A549 (cell line): ENCODE measurements around the gene RHCG. TPM values are rescaled to one million over a fixed set of nuclear protein-coding genes. Genes with fewer than 3 reads are reported as not detected.

Experiments
- ATAC-seq, 2 experiments: fragments of 200-7000 bp in 1 of 2; fragments of >200 bp in 1 of 2; cut with Nextera tagmentation in 1 of 2; cut with Tn5 transposase in 1 of 2; 3 replicates each; pipeline versions ENCODE4 v1.8.0 to v1.9.1; 2018 to 2020; ENCODE audit warnings: mild to moderate bottlenecking in 1 of 2, moderate library complexity in 1 of 2
- CTCF ChIA-PET: fragments of 300-600 bp; sonication (Branson Sonifier 250); formaldehyde crosslinking; extraction: SDS; loops from one replicate; lab custom pipeline; 2021; ENCODE audit warnings: antibody characterized with exemption, inconsistent platforms; lab: Yijun Ruan, JAX
- POLR2A ChIA-PET: fragments of 350-600 bp; formaldehyde crosslinking; extraction: SDS; loops from one replicate; lab custom pipeline; 2021; ENCODE audit warnings: antibody characterized with exemption, inconsistent platforms; lab: Yijun Ruan, JAX
- DNase-seq, 2 experiments: peaks; one replicate each; pipeline versions ENCODE4 v3.0.0 to v3.0.0-alpha.2; 2011 to 2016; ENCODE audit warnings: low read depth in 1 of 2, low spot score in 1 of 2
- FAIRE-seq: peaks from 2 replicates; lab custom pipeline; 2011; peaks lifted over from hg19 to GRCh38; lab: Jason Lieb, UNC
- H3K27ac ChIP-seq, 2 experiments: fragments of >200 bp; sonication (Bioruptor Twin); formaldehyde crosslinking; 3 replicates each; pipeline ENCODE4 v1.5.1; 2016 to 2017
- H3K4me1 ChIP-seq: fragments of >200 bp; sonication (Bioruptor Twin); formaldehyde crosslinking; 3 replicates; pipeline ENCODE4 v1.6.1; 2016
- H3K4me2 ChIP-seq: fragments of >200 bp; sonication (Bioruptor Twin); formaldehyde crosslinking; 3 replicates; pipeline ENCODE4 v1.6.1; 2016
- H3K4me3 ChIP-seq: fragments of >200 bp; sonication (Bioruptor Twin); formaldehyde crosslinking; 3 replicates; pipeline ENCODE4 v1.5.1; 2016
- H3K9me3 ChIP-seq: fragments of >200 bp; sonication (Bioruptor Twin); formaldehyde crosslinking; 3 replicates; pipeline ENCODE4 v1.6.1; 2016
- ATOH8 ChIP-seq: fragments of 250-450 bp; sonication (Bioruptor Pico); IDR thresholded peaks from 2 replicates; pipeline ENCODE4 v1.5.0; 2020; ENCODE audit warnings: low read depth, mild to moderate bottlenecking, moderate library complexity
- BCL3 ChIP-seq: fragments of >200 bp; sonication (Bioruptor Twin); formaldehyde crosslinking; IDR thresholded peaks from 3 replicates; pipeline ENCODE4 v1.6.1; 2016
- BHLHE40 ChIP-seq: IDR thresholded peaks from 2 replicates; pipeline ENCODE4 v1.6.1; 2012; ENCODE audit warnings: low read depth, low read length, inconsistent platforms
- CBX2 ChIP-seq: fragments of 200-600 bp; sonication (generic); IDR thresholded peaks from 2 replicates; pipeline ENCODE4 v1.6.1; 2016; ENCODE audit warnings: low read depth, mild to moderate bottlenecking, borderline replicate concordance
- EHF ChIP-seq: fragments of 250-450 bp; sonication (Bioruptor Pico); IDR thresholded peaks from 2 replicates; pipeline ENCODE4 v1.5.0; 2020; ENCODE audit warnings: mild to moderate bottlenecking
- EP300 ChIP-seq, 2 experiments: fragments of >200 bp; sonication (Bioruptor Twin); formaldehyde crosslinking; IDR thresholded peaks; 2 replicates in 1 of 2; 3 replicates in 1 of 2; pipeline ENCODE4 v1.6.1; 2016 to 2017
- FOXS1 ChIP-seq: fragments of 250-450 bp; sonication (Bioruptor Pico); IDR thresholded peaks from 2 replicates; pipeline ENCODE4 v1.5.0; 2020; ENCODE audit warnings: mild to moderate bottlenecking, moderate library complexity
- HES2 ChIP-seq: fragments of >200 bp; sonication (Bioruptor Twin); formaldehyde crosslinking; IDR thresholded peaks from 2 replicates; pipeline ENCODE4 v1.6.1; 2016
- HOXB13 ChIP-seq: fragments of 250-450 bp; sonication (Bioruptor Pico); IDR thresholded peaks from 2 replicates; pipeline ENCODE4 v1.5.0; 2020; ENCODE audit warnings: low read depth, mild to moderate bottlenecking, moderate library complexity
- JUN ChIP-seq, 2 experiments: fragments of >200 bp; sonication (Bioruptor Twin); formaldehyde crosslinking; IDR thresholded peaks; 2 replicates in 1 of 2; 3 replicates in 1 of 2; pipeline ENCODE4 v1.6.1; 2016 to 2017
- KDM5A ChIP-seq: fragments of 200-600 bp; sonication (generic); IDR thresholded peaks from 2 replicates; pipeline ENCODE4 v1.6.1; 2016; ENCODE audit warnings: antibody characterized with exemption, mild to moderate bottlenecking
- MAZ ChIP-seq: fragments of 150-350 bp; IDR thresholded peaks from 2 replicates; pipeline ENCODE4 v1.6.1; 2014; ENCODE audit warnings: antibody characterized with exemption, low read depth, low read length, borderline replicate concordance
- MYC ChIP-seq: IDR thresholded peaks from 2 replicates; pipeline ENCODE4 v1.6.1; 2012; ENCODE audit warnings: mild to moderate bottlenecking, inconsistent platforms, low read length, improper control_type of control experiment, borderline replicate concordance
- PBX3 ChIP-seq: IDR thresholded peaks from 2 replicates; pipeline ENCODE4 v1.6.1; 2012
- PHF8 ChIP-seq: fragments of 200-600 bp; sonication (generic); IDR thresholded peaks from 2 replicates; pipeline ENCODE4 v1.6.1; 2016; ENCODE audit warnings: low read depth, mild to moderate bottlenecking, antibody characterized with exemption, moderate library complexity, borderline replicate concordance
- RAD21 ChIP-seq, 2 experiments: fragments of >200 bp in 1 of 2; sonication (Bioruptor Twin) in 1 of 2; formaldehyde crosslinking in 1 of 2; IDR thresholded peaks in 1 of 2; conservative IDR thresholded peaks in 1 of 2; 2 replicates in 1 of 2; 3 replicates in 1 of 2; pipeline ENCODE4 v1.6.1; 2012 to 2018; ENCODE audit warnings: inconsistent platforms in 1 of 2
- RARB ChIP-seq: fragments of 250-450 bp; sonication (Bioruptor Pico); IDR thresholded peaks from 2 replicates; pipeline ENCODE4 v1.8.0; 2021; ENCODE audit warnings: mild to moderate bottlenecking, moderate library complexity
- RCOR1 ChIP-seq: fragments of 150-350 bp; IDR thresholded peaks from 2 replicates; pipeline ENCODE4 v1.6.1; 2014; ENCODE audit warnings: antibody characterized with exemption, low read length, low read depth
- SMC3 ChIP-seq: fragments of >200 bp; sonication (Bioruptor Twin); formaldehyde crosslinking; IDR thresholded peaks from 3 replicates; pipeline ENCODE4 v1.6.1; 2018; ENCODE audit warnings: inconsistent platforms
- USF2 ChIP-seq: fragments of 450-650 bp; IDR thresholded peaks from 2 replicates; pipeline ENCODE4 v1.6.1; 2014; ENCODE audit warnings: antibody characterized with exemption
- WGBS: methylation state at CpG from one replicate; pipeline ENCODE4 v1.1.6; 2017; ENCODE audit errors: missing lambda C conversion rate; 5-methylcytosine and 5-hydroxymethylcytosine counted together
- polyA plus RNA-seq, 4 experiments: library from polyadenylated mRNA; depleted of rRNA in 3 of 4; stranded (reverse); fragments of >200 nt; fragmentation: RNase III in 1 of 4; extraction: RNeasy Plus Mini Kit Qiagen cat#74134 plus additional on column Dnase treatment in 1 of 4; gene quantifications; 2 replicates in 3 of 4; 3 replicates in 1 of 4; pipeline ENCODE4 v1.2.3, GENCODE V29; 2011 to 2017

RHCG gene
- polyA plus RNA-seq, 2 of the 4 experiments (the other 2 are of a cell fraction): 3.6 to 11.0 TPM

- Histone ChIP-seq H3K4me1 (peaks cover 27% of the 10 kb centered on the region; the same call in 2 of the 3 replicates), H3K27ac (peak overlapping the region in 1 of 2 experiments; percentile 69; a peak in 3 of 6 replicates), H3K4me2 (peak overlapping the region; percentile 85), H3K4me3 (peak overlapping the region; percentile 41; the same call in 2 of the 3 replicates), H3K9me3 (no peaks in the 10 kb centered on the region)
- CTCF ChIA-PET: interaction anchor here (0.6 to 6.5 kb wide), 44 partner anchors 9 to 311 kb away, joined by 3 to 244 read pairs (median 4); partner anchors contain the start of gene RHCG
- DNase-seq (no peak), ATAC-seq (peak in 1 of 2 experiments; percentile 27; a peak in 2 of 6 replicates), FAIRE-seq (no peak)
- POLR2A ChIA-PET: interaction anchor here (1.2 kb wide), 1 partner anchor 71 kb away, joined by 4 read pairs; no protein-coding TSS in a partner anchor
- WGBS: 87% methylated on average over 2 of the region's 2 CpGs
- TF ChIP-seq HES2 (no peak), KDM5A (no peak), BHLHE40 (no peak)
Measured at GRCh38 chr15:89429986-89430385, 66.4 kb downstream of the RHCG start.

- TF ChIP-seq BHLHE40 (no peak), SMC3 (no peak), PBX3 (no peak), HES2 (no peak), RAD21 (conservative IDR thresholded peaks at IDR 0.05 in 1 of 2, IDR thresholded peaks at IDR 0.05 in 1 of 2) (no peak), BCL3 (no peak), RARB (CRISPR knock-in tag) (no peak), EP300 (IDR thresholded peaks at IDR 0.05) (no peak), RCOR1 (no peak), HOXB13 (CRISPR knock-in tag) (no peak), CBX2 (no peak), FOXS1 (no peak), MAZ (no peak)
- H3K4me2 ChIP-seq: peak overlapping the region; percentile 5; the same call in 1 of the 3 replicates
- ChIA-PET CTCF (interaction anchor here (0.9 to 6.5 kb wide), 9 partner anchors 11 to 222 kb away, joined by 3 to 244 read pairs (median 24); no protein-coding TSS in a partner anchor), POLR2A (no interaction called here)
- no peak overlapping the region for H3K4me3 ChIP-seq
- peaks cover 27% of the 10 kb centered on the region; the same call in 2 of the 3 replicates for H3K4me1 ChIP-seq
- DNase-seq (peak in 1 of 2 experiments; percentile 64), FAIRE-seq (no peak), ATAC-seq (no peak)
- H3K9me3 ChIP-seq: no peaks in the 10 kb centered on the region
- 57% methylated on average over 1 of the region's 1 CpG for WGBS
- H3K27ac ChIP-seq: no peak overlapping the region
Measured at GRCh38 chr15:89429023-89429422, 67.4 kb downstream of the RHCG start.

- ChIA-PET POLR2A (no interaction called here), CTCF (interaction anchor here (1.5 to 6.5 kb wide), 6 partner anchors 10 to 222 kb away, joined by 5 to 244 read pairs (median 40); no protein-coding TSS in a partner anchor)
- FAIRE-seq (no peak), DNase-seq (no peak), ATAC-seq (no peak)
- H3K9me3 ChIP-seq: no peaks in the 10 kb centered on the region
- H3K27ac ChIP-seq: no peak overlapping the region
- H3K4me3 ChIP-seq: no peak overlapping the region
- H3K4me2 ChIP-seq: peak overlapping the region; percentile 5; the same call in 1 of the 3 replicates
- WGBS: 67% methylated on average over 2 of the region's 2 CpGs
- peaks cover 27% of the 10 kb centered on the region; the same call in 2 of the 3 replicates for H3K4me1 ChIP-seq
- no peak for TF ChIP-seq EHF (CRISPR knock-in tag)
Measured at GRCh38 chr15:89428246-89428645, 68.1 kb downstream of the RHCG start.

- TF ChIP-seq MYC (no peak), USF2 (peak; percentile 15; the same call in 1 of the 2 replicates), ATOH8 (no peak), JUN (IDR thresholded peaks at IDR 0.05) (no peak), PHF8 (no peak)
- TF ChIP-seq, all 56 proteins: peak for 1
- Histone ChIP-seq H3K4me2 (no peak overlapping the region), H3K4me3 (no peak overlapping the region), H3K4me1 (peaks cover 27% of the 10 kb centered on the region; the same call in 2 of the 3 replicates), H3K9me3 (no peaks in the 10 kb centered on the region), H3K27ac (no peak overlapping the region)
- no peak for FAIRE-seq
- ATAC-seq: no peak
- CTCF ChIA-PET: interaction anchor here (1.2 to 6.5 kb wide), 5 partner anchors 8 to 220 kb away, joined by 3 to 244 read pairs (median 47); no protein-coding TSS in a partner anchor
- POLR2A ChIA-PET: no interaction called here
- WGBS: 79% methylated on average over 5 of the region's 5 CpGs
- no peak for DNase-seq
Measured at GRCh38 chr15:89426500-89426899, 69.9 kb downstream of the RHCG start.
